ENCODE results near the gene RAPGEF1.
"Not testable (repeated sequence)": the region's sequence is repeated elsewhere in the genome, so short reads cannot be mapped to it uniquely, and the experiment has no call there.

- not testable (repeated sequence) for TF ChIP-seq ZBTB33 (CRISPR knock-in tag; IDR thresholded peaks at IDR 0.05); EP300 (IDR thresholded peaks at IDR 0.05; ENCODE audit: low read depth in 2 of 2, low read length in 2 of 2); EP300 (CRISPR knock-in tag; IDR thresholded peaks at IDR 0.05; ENCODE audit: borderline replicate concordance); ZSCAN5A (CRISPR knock-in tag; IDR thresholded peaks at IDR 0.05; ENCODE audit: borderline replicate concordance)
Measured at GRCh38 chr9:131683094-131683493, 56.8 kb downstream of the RAPGEF1 start.
